HG02981 (cell line): ENCODE measurements around the gene ARL16.

Experiments used
- ATAC-seq: cut with Tn5 transposase; IDR thresholded peaks from one replicate; pipeline ENCODE4 v1.9.1; 2021; ENCODE audit warnings: mild to moderate bottlenecking, moderate library complexity; ENCODE audit not compliant: unreplicated experiment

The ARL16 gene, protein sequence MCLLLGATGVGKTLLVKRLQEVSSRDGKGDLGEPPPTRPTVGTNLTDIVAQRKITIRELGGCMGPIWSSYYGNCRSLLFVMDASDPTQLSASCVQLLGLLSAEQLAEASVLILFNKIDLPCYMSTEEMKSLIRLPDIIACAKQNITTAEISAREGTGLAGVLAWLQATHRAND

DNA sequence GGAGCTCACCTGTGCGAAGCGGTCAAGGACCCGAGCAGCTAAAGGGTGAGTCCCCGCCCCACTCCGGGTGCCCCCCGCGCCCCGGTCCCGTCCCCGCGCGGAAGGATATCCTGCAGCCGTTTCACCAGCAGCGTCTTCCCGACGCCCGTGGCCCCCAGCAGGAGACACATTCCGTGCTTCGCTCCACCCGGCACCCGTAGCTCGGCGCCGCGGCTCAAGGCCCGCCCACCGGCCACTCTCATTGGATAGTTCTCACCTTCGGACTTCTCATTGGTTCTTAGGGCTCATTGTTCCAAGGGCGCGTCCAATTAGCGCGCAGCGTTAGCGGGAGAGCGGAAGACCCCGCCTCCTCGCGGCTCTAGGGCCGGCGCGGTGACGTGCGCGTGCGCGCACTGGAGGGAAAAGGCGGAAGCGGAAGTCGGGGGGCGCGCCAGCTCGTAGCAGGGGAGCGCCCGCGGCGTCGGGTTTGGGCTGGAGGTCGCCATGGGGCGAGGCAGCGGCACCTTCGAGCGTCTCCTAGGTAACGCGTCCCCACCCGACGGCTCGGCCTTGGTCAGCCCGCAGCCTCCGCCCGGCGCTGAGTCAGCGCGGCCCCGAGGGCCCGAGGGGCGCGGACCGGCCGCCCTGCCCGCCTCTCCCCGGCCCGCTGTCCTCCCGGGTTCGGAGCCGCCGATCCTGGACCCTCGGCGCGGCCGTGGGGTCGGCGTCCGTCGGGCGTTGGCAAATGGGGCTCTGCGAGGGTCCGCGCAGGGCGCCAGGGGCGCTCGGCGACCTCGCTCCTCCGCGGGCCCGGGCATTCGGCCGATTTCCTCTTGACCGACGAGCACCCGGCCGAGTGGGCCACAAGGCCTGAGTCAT lies at the start of gene ARL16, which contains the start of gene HGS:
Gene ARL16, minus strand, starts transcription at position 214 of the 858 bp plus-strand sequence. Its CDS starts 44 bp downstream, at position 170.
Gene HGS, plus strand, starts transcription at position 428 of the 858 bp plus-strand sequence. Its CDS starts 56 bp downstream, at position 484.
- ATAC-seq = peak; percentile 87

DNA sequence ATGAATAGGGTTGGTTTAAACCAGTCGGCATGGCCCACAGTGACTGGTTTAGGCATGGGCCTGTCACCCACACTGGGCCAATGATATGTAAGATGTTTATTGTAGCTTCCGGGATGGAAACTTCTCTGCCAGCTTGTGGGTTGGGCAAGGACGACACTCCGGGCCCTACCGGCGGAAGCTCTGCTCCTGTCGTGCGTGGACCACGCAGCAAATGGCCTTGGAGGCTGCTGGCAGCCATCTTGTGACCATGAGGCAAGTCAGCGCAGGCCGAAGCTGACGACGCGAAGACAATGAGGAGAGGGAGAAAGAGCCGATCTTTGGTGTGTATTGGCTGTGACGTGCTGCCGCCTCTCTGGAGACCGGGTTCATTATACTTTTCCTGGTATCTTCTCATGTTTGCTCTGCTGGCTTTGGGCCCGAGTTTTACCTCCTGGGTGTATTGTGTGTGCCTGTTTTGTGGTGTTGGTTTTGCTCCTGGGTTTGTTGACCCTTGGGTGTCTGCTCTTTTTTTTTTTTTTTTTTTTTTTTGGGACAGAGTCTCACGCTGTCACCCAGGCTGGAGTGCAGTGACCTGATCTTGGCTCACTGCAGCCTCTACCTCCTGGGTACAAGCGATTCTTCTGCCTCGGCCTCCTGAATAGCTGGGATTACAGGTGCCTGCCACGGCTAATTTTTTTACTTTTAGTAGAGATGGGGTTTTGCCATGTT lies 43.9 kb upstream of the ARL16 start:
- no peak for ATAC-seq

DNA sequence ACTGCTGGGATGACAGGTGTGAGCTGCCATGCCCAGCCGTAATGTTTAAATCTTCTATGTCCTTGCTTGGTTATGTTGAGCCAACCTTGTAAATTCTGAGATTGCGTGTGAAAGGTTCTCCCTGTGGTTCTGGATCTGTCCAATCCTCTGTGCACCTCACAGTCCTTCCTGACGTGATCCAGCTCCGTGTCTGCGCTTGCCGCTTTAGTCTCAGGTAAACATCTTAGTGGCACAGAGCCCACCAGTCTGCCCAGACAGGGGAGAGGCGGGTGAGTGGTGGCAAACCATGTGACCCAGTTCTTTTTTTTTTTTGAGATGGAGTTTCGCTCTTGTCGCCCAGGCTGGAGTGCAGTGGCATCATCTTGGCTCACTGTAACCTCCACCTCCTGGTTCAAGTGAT lies 42.4 kb upstream of the ARL16 start:
- no peak for ATAC-seq

DNA sequence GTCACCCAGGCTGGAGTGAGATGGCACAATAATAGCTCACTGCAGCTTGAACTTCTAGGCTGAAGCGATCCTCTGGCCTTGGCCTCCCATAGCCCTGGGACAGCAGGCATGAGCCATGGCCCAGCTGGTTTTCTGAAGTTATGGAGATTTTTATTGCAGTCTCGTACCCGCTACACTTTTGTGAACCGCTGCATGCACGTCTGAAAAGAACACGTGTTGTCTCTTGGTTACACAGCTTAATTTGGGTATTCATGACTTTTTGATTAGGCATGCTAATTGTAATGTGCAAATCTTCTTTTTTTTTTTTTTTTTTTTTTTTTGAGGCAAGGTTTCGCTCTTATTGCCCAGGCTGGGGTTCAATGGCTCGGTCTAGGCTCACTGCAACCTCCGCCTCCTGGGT lies 41.8 kb upstream of the ARL16 start:
- no peak for ATAC-seq

DNA sequence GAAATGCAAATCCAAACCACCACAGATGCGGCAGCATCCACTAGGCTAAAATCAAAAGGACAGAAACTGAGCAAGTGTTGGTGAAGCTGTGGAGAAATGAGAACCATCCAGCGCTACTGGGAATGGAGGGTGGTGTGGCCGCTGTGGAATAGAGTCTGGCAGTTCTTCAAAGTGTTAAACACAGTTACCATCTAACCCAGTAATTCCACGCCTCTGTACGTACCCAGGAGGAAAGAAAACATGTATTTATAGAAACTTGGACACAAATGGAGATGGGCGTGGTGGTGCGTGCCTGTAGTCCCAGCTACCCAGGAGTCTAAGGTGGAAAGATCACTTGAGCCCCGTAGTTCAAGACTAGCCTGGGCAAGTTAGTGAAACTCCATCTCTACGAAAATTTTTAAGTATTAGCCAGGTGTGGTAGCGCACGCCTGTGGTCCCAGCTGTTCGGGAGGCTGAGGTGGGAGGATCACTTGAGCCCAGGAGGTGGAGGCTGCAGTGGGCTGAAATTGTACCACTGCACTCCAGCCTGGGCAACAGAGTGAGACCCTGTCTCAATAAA lies 40.1 kb upstream of the ARL16 start:
- no peak for ATAC-seq

DNA sequence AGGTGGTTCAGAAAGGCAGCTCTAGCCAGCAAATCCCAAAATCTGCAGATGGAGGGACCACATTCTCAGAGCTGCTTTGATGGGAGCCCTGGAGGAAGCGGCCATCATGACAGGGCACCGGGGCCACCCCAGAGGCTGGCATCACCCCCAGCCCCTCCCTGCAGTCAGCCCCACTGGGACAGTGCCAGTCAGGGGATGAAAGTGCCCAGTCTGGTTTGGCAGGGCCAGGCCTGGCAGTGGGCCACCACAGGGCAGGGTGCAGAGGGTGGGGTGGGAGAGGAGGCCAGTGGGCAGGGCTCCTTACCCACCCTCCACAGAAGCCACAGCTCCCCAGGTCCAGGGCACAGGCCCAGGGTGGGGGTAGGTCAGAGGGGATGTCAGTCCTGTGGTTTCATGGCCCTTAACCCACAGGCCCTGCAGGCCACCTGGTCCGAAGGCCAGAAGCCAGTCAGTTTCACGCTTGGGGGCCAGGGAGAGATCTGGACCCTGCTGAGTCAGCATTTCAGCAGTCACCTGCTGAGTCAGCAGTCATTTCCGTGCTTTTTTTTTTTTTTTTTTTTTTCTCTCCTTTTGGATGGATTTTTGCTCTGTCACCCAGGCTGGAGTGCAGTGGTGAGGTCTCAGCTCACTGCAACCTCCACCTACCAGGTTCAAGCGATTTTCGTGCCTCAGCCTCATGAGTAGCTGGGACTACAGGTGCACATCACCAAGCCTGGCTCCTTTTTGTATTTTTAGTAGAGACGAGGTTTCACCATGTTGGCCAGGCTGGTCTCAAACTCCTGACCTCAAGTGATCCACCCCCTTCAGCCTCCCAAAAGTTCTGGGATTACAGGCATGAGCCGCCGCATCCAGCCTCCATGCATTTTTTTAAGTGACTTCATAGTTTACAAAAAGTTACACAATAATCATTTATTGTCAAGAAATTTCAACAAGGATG lies 38.9 kb upstream of the ARL16 start:
- ATAC-seq = no peak

DNA sequence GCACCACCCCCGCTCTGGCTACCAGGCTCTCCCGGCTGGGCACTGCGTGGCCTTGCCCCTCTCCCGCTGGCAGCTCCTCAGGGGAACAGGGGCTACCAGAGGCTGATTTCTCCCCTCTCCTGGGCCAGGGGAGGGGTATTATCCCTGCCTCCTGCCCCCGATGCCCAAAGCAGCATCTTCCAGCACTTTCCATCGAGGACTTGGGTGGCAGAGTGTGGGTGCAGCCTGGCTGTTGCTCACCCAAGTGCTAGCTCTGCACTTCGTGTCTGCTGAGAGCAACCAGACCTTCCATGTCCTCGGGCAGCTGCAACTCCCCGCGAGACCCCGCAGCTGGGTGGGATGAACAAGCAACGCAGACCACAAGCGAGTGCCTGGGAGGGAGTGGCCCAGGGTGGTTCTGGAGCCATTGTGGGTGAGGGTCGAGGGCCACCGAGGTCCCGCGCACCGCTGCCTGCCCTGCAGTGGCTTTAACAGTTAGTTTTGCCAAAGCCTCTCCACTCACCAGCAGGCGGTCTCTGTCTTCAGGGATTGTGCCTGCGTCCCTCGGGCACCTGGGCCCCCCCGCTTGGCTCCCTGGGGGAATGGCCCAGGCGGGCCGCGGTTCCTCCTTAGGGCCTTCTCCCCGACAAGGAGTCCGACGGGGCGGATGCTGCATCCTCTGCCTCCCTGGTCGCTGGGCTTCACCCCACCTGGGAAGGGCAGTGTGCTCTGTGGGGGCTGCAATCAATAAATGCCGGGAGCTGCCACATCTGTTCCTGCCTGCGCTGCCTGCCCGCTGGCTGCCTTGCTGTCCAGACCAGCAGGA lies 36.9 kb upstream of the ARL16 start:
- no peak for ATAC-seq

DNA sequence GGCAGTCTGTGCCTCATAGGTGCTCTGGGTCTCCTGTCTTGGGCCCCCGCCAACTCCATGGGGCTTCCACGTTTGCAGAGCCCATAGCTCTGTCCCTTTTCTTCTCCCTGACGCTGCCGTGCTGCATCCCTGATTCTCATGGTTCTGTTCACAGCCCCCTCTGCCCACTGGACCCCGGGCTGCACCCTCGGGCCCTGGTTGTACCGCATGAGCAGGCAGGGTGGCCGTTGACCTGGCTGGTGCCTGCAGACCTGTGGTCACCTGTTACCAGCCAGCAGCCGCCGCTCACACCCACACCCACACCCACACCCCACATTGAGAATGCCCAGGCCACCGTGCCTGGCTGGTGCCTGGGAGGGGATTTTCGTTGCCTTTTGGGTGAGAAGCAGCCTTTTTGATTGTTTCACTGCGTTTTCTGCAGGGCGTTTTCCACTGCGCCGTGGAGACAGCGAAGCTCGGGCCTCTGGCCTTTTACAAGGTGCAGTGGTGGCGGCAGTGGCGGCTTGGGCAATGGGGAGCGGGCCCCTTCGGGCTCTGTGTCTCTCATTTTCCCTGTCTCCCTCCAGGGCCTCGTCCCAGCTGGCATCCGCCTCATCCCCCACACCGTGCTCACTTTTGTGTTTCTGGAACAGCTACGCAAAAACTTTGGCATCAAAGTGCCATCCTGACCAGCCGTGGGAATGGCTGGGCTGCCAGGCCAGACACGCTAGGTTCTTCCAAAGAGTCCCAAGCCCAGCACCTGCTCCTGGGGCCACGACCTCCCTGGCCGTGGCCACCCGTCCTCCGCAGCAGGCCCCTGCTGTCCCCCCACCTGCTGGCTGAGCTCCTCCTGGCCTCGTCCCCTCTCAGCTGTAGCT lies 36.0 kb upstream of the ARL16 start:
- ATAC-seq = no peak

DNA sequence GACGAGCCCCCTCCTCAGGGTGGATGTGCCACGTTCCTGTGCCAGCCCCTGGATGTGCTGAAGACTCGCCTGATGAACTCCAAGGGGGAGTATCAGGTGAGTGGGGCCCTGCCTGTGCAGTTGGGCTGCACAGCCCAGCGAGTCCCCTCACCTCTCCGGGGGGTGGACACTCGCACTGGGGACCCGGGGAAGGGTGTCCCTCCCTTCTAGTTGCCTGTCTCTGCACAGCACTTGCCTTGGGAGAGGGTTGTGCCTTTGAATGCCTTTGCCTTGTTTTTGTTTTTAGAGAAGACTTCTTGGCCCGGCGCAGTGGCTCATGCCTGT lies 34.1 kb upstream of the ARL16 start:
- ATAC-seq = no peak

DNA sequence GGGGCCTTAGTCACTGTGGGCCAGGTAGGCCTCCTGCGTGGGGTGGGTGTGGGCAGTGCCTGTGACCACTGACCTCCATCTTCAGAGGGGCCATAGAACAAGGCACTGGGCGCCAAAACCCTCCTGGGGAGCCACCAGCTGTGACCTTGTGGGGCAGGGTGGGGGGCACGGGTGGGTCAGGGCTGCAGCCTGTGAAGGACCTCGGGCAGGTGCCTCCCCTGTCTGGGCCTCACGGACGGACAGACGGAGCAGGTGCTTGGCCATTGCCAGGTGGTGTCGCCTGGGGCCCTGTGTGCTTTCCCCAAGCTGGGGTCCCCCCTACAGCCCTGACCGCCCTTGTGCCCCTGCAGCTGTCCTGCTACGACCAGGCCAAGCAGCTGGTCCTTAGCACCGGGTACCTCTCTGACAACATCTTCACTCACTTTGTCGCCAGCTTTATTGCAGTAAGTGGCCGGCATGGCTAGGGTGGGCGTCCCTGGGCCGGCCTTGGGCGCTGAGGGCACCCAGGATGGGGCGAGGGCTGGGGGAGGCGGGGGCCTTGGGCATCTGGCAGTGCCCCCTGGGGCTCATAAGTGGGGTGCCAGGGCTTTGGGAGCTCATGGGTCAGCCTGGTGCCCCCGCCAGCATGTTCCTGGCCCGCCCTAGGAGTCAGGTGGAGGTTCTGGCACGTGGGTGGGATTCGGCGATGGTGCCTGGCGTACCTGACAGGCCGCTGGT lies 33.6 kb upstream of the ARL16 start:
- no peak for ATAC-seq

DNA sequence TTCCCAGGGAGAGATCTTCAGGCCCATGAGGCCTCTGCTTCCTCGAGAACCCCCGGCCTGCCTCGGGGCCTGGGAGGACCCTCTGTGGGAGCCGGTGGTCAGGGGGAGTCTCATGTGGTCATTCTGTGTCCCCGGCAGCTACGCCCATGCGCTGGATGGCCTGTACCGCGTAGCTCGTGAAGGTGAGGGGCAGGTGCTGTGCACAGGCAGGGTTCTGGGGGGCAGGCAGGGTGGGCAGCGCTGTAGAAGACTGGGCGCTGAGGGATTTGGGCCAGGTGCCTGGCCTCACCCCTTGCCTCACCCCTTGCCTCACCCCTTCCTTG lies 33.0 kb upstream of the ARL16 start:
- no peak for ATAC-seq

DNA sequence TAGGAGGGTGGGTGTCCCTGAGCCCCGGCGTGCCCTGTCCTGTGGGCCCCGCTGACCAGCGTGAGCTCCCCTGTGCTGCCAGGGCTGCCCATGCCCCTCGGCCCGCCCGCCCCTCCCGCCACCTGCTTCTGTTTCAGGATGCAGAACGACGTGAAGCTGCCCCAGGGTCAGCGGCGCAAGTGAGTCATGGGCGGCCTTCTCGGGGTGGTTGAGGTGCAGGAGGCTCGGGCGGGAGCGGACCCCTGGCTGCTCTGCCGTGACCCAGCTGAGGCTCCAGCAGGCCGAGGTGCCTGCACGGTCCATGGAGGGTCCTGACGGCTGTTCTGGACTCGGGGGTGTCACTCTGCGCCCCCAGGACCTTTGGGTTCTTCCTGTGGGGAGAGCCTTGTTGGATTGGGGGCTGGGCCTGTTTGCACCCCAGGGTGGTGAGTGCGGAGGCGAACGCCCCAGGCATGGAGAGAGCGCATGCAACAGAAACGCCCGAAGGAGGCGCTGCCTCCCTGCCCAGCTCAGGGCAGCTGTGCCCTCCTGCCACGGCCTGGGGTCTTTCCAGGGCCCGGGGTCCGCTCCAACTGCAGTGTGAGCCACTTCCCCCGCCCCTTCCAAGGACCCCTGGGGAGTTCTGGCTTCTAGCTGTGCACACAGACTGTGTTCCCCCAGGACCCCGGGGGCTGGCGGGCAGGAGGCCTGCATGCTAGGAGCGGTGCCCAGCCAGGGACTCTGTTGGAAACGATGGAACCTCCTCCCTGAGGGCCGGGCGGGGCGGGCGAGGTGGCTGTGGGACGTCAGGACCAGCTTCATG lies 32.5 kb upstream of the ARL16 start:
- ATAC-seq = no peak

DNA sequence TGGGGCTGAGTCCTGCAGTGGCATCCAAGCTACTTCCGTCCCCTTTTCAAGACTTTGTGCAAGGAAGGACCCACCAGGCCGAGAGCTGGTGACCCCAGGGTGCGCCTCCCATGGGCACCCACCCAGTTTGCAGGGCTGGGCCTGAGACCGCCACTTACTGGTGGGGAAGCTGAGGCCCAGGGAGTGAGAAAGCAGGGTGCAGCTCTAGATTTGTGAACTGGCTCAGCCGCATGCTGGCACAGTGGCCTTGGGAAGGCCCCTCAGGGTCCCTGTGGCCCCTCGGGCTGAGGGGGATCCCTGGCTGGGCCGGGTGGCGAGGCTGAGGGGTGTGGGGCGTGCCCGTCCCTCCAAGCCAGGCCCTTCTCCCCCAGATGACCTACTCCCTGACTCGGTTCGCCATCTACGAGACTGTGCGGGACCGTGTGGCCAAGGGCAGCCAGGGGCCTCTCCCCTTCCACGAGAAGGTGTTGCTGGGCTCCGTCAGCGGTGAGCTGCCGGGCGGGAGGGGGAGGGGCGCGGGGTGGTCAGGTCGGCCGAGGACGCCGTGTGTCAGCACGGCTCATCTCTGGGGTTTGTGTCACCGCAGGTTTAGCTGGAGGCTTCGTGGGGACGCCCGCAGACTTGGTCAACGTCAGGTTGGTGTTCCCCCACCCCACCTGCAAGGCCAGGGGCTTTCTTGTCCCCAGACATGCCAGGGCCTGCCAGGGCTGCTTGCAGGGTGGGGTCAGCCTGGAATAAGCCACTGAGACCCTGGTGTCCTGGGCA lies 31.7 kb upstream of the ARL16 start:
- no peak for ATAC-seq

DNA sequence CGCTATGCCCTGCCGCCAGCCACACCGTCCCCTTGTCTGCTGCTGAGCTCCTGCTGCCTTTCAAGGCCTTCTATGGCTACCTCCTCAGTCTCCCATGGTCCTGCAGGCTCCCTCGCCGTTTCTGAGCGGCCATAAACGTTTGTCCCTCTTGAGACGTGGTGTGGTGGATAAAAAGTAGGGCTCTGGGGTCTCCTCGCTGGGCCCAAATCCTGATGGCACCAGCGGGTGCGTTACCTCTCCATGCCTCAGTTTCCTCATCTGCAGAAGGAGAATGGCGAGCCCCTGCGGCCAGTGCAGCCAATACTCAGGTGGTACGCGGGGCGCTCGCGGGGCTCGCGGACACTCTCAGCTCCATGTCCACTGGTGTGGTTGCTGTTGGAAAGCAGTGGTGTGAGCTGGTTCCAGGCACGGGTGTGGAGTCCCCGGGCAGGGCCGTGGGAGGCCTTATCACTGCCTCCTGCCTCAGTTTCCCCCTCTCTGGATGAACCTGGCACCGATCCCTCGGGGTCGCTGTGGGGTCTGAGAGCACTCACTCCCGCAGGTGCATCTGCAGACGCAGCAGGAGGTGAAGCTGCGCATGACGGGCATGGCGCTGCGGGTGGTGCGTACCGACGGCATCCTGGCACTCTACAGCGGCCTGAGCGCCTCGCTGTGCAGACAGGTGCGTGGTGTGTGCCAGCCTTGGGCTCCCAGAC lies 31.0 kb upstream of the ARL16 start:
- ATAC-seq = no peak

DNA sequence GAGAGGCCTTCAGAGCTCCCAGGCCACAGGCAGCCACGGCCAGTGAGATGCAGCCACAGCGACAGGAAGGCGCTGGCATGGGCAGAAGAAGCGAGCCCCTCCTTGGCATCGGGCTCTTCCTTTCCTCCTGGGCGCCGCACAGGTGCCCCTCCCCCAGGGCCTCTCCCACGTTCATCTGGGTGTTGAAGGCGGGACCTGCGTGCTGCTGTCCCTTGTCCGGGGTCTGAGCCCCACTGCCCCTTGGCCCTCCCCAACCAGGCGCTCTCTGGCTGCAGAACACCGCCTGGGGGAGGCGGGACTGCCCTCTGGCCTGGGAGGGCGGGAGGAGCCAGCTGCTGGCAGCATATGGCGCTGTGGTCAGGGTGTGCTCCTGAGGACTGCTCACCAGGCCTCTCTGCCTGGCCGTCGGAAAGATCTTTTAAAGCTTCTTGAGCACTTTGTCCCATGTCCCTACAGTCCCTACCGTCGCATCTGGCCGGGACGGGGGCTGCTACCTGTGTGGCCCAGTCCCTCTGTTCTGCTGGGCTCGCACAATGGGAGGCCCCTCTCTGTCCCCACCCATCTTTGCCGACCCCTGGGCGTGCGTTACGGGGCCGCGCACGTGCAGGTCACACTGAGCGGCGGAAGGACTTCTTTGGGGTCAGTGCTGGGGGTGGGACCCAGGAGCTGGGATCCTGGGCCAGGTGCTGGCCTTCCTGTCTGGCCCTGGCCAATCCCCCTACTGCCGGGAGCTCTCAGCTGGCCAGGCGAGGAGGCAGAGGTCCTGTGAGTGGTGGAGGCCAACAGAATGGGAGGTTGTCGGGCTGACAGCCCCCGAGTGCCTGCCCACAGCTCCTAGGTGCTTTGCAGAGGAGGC lies 30.2 kb upstream of the ARL16 start:
- ATAC-seq = no peak
